NCI-H1092 treated with DMSO at 0.1 percent for 48 hours (cell line): ENCODE data around the gene CNTNAP2.
"Not testable (repeated sequence)": the region's sequence is repeated elsewhere in the genome, so short reads cannot be mapped to it uniquely, and the experiment has no call there.

ENCODE experiments used
- DNase-seq: peaks from one replicate; lab custom pipeline; 2025; lab: John Stamatoyannopoulos, UW

The CNTNAP2 gene

DNA sequence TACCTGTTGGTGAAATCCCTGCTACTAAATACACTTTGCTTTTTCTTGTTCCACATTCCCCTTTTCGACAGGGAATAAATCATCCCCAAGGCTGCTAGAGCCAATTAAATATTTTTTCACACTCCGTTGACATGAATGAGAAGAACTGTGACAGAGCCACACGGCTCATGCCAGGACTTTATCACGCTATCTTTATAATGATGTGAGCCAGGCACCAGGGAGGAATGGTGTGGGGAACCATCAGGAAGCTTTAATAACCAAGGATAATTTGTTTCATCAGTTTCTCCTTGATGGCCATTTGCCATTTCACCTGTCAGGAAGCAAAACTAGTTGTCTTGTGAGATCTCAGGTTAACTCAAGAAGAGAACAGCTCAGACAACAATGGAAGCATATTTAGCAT, 2280.9 kb downstream of the CNTNAP2 start:
- no peak for DNase-seq

GRCh38 chr7:148397985-148398384, 2281.4 kb downstream of the CNTNAP2 start:
- DNase-seq, result no peak

GRCh38 chr7:148398844-148399365, 2282.3 kb downstream of the CNTNAP2 start:
- DNase-seq, result no peak

GRCh38 chr7:148400101-148400500, 2283.5 kb downstream of the CNTNAP2 start:
- no peak for DNase-seq

GRCh38 chr7:148402159-148402558, 2285.6 kb downstream of the CNTNAP2 start:
- DNase-seq, result no peak

DNA sequence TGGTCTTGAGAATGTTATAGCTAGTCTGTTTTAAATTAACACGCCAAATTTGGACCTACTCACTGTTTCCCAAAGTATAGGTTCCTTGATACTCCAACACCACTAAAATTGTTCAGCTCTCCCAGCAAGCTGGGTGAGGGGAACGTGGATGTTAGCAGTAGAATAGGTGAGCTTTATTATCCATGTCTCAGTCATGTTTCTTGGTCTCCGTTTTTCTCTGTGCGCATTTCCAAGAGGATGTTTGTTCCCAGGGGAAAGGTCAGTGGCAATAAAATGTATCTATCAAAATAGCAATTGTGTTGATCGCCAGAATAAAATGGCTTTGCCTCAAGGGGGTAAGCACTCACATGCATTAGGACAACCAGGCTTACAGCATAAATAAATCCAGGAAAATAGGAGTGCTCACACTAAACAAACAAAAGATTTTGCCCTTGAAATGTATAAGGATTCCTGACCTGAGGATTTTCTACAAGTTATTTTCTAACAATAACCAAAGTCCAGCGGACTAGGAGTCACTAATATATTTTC, 2286.9 kb downstream of the CNTNAP2 start:
- DNase-seq, result no peak

- no peak for DNase-seq
These were observed 2291.7 kb downstream of the CNTNAP2 start for GRCh38 chr7:148408307-148408706.

- DNase-seq, result no peak
These were observed 2294.3 kb downstream of the CNTNAP2 start for GRCh38 chr7:148410905-148411304.

- no peak for DNase-seq
These were observed 2296.1 kb downstream of the CNTNAP2 start for GRCh38 chr7:148412691-148413090.

- no peak for DNase-seq
These were observed 2303.5 kb downstream of the CNTNAP2 start for GRCh38 chr7:148419856-148420832.

DNA sequence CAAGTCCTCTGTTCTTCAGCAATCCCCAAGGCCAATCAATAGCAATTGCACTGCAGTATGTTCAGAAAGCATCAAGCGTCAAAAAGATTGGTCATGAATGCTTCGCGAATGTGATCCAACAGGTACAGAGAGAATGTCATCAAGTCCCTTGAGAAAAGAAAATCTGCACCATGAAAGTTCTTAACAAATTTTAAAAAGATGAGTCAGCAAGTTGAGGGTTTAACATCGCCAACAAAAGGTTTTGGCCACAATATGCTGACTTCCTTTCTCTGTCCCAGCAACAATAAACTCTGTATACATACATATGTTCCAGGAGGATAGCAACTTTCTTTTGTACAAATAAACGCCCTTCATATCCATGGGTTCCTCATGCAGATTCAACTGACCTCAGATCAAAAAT, 2305.4 kb downstream of the CNTNAP2 start:
- DNase-seq, result no peak

GRCh38 chr7:148426393-148426792, 2309.8 kb downstream of the CNTNAP2 start:
- DNase-seq, result not testable (repeated sequence)

DNA sequence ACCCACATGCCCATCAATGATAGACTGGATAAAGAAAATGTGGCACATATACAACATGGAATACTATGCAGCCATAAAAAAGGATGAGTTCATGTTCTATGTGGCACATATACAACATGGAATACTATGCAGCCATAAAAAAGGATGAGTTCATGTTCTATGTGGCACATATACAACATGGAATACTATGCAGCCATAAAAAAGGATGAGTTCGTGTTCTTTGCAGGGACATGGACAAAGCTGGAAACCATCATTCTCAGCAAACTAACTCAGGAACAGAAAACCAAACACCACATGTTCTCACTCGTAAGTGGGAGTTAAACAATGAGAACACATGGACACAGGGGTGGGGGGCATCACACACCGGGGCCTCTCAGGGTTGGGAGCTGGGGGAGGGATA, 2314.1 kb downstream of the CNTNAP2 start:
- DNase-seq, result not testable (repeated sequence)

- no peak for DNase-seq
These were observed 2317.1 kb downstream of the CNTNAP2 start for GRCh38 chr7:148433521-148434180.

DNA sequence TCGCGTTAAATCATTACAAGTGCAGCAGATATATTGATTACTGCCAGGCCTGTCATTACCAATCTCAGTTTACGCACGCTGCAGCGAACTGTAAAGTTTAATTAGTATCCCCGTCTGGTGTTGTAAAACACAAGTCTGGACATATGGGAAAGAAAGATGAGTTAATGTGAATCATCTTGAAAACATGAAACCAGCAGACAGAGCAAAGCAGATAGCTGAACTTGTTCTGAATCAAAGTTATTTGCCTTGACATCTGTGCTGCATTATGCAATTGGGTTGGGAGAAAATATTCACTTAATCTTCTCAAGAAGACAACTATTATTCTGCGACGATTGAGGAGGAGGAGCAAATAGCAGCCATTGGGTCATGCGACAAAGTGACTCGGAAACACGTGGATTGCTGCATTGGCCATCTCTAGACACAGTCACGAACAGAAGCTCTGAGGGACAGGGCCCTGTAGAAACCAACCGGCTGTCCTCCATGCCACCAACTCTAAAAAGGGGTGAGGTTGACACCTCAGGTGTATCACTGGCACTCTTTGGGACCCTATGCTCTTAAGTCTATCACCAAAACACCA, 2317.7 kb downstream of the CNTNAP2 start:
- no peak for DNase-seq

DNA sequence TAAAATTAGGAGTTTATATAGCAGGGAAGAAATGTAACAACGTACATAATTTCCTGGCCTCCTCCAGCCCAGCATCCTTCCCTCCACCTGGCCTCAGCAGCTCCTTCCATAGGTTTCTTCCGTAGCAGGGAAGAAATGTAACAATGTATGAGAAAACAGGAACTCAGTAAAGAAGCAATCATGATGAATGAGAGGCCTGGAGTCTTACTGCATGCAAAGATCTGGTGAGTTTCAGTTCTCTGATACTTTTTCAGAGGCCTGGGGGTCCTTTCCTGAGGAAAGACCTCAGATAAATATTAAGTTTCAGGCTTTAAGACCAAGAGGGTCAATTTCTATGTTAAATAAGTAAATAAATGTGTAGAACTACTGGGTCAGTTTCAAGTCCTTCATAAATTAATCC, 2318.3 kb downstream of the CNTNAP2 start:
- DNase-seq, result no peak

GRCh38 chr7:148435715-148436114, 2319.1 kb downstream of the CNTNAP2 start:
- no peak for DNase-seq

- no peak for DNase-seq
These were observed 2319.5 kb downstream of the CNTNAP2 start for GRCh38 chr7:148436135-148436534.

- DNase-seq, result no peak
These were observed 2320.0 kb downstream of the CNTNAP2 start for GRCh38 chr7:148436571-148436970.

DNA sequence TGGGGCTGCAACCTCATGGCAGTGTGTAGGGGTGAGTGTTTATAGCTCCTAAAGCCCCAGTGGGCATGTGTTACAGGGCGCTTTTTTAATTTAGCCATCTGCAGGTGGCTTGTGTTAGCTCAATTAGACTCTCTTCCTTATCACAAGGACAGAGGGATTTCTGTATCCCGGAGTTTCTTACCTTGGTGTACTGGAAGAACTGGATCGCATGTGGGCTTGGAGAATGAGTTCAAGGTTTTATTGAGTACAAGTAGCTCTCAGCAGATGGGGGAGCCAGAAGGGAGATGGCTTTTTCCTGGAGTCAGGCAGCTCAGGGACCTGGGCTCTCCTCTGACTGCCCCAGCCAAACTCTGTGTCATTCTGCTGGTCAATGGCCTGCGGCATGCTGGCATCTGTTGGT, 2320.4 kb downstream of the CNTNAP2 start:
- no peak for DNase-seq

DNA sequence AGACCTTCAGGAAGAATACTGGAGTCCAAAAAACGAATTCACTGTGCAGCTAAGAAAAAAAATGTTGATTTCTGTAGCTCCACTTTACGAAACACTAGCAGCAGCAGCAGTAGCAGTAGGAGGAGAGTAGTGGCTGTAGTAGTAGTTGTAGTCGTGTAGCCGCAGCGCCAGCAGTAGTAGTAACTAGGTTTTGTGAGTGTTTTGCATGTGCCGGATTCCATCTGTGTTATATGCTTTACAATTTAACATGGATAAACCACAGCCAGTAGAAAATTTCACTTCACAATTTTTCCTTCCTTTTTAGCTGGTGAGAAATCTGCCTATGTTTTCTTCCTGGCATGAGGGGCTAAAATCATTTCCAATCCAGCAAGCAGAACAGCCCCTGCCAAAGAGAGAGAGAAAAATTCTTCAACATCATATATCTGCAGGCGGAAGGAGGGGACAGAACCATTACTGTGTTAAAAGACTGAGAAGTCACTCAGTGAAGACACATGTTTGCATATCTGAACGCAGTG, 2325.6 kb downstream of the CNTNAP2 start:
- DNase-seq, result no peak

DNA sequence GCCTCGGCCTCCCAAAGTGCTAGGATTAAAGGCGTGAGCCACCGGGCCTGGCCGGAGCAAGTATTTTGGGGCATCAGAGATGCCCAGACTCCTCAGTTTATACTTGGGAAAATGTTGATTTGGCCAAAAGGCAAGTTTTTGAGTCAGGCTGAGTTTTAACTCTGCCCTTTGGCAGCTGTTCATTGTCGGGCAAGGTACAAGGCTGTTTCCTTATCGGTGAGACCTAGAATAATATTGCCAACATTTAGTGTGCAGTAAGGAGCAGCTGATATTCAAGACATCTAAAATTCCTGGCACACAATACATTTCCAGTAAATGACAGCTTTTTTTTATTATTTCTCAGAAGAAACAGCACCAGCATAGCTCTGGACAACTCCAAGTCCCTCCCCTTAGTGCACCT, 2326.3 kb downstream of the CNTNAP2 start:
- no peak for DNase-seq
